A673 (cell line): Measurements from ENCODE around the gene TBC1D25. TPM values are rescaled to one million over a fixed set of nuclear protein-coding genes. Genes with fewer than 3 reads are reported as not detected.

Source experiments
- BruUV-seq: library from RNA; stranded (reverse); fragments of 400-500 nt; replicated peaks from 2 replicates; lab custom pipeline; 2021; lab: Mats Ljungman, UMichigan
- CTCF ChIA-PET: fragments of 300-600 bp; sonication (Branson Sonifier 250); formaldehyde crosslinking; loops from one replicate; lab custom pipeline; 2022; ENCODE audit warnings: antibody characterized with exemption; lab: Charles Lee
- POLR2A ChIA-PET: fragments of 300-600 bp; sonication (Branson Sonifier 250); formaldehyde crosslinking; loops from one replicate; lab custom pipeline; 2022; ENCODE audit warnings: antibody characterized with exemption; ENCODE audit not compliant: low non-redundant PET; lab: Charles Lee
- DNase-seq: peaks from one replicate; pipeline ENCODE4 v3.0.0-alpha.2; 2015; ENCODE audit warnings: low spot score
- H3K27ac ChIP-seq: fragments of 200-600 bp; sonication (generic); 2 replicates; pipeline ENCODE4 v1.5.1; 2016; ENCODE audit warnings: mixed run types, low read depth, mild to moderate bottlenecking, mixed read lengths, antibody characterized with exemption, low read length; ENCODE audit not compliant: poor library complexity, severe bottlenecking
- H3K27me3 ChIP-seq: fragments of 200-600 bp; sonication (generic); replicated peaks from 2 replicates; pipeline ENCODE4 v1.6.1; 2017; ENCODE audit warnings: mixed run types, low read depth, mild to moderate bottlenecking, mixed read lengths, antibody characterized with exemption, low read length; ENCODE audit not compliant: insufficient read depth, poor library complexity
- H3K36me3 ChIP-seq: fragments of 200-600 bp; sonication (generic); 2 replicates; pipeline ENCODE4 v1.6.1; 2016; ENCODE audit warnings: mixed run types, mild to moderate bottlenecking, mixed read lengths, antibody characterized with exemption, low read length; ENCODE audit not compliant: insufficient read depth, poor library complexity, severe bottlenecking
- H3K4me1 ChIP-seq: fragments of 200-600 bp; sonication (generic); 2 replicates; pipeline ENCODE4 v1.6.1; 2017; ENCODE audit warnings: mixed run types, mild to moderate bottlenecking, mixed read lengths, antibody characterized with exemption, low read length; ENCODE audit not compliant: insufficient read depth, poor library complexity, severe bottlenecking
- H3K4me3 ChIP-seq: fragments of 200-600 bp; sonication (generic); 2 replicates; pipeline ENCODE4 v1.5.1; 2016; ENCODE audit warnings: low read depth, mixed run types, mild to moderate bottlenecking, mixed read lengths, low read length; ENCODE audit not compliant: poor library complexity, severe bottlenecking
- H3K9me3 ChIP-seq: fragments of 200-600 bp; sonication (generic); 2 replicates; pipeline ENCODE4 v1.6.1; 2016; ENCODE audit warnings: mixed run types, low read depth, mild to moderate bottlenecking, mixed read lengths, antibody characterized with exemption, low read length; ENCODE audit not compliant: poor library complexity, severe bottlenecking
- CTCF ChIP-seq: fragments of 300-800, 200-600 bp; sonication (generic); conservative IDR thresholded peaks from 2 replicates; pipeline ENCODE4 v1.5.1; 2017; ENCODE audit warnings: low read depth, mild to moderate bottlenecking, antibody characterized with exemption, low read length, moderate library complexity, mixed read lengths
- EZH2 ChIP-seq: fragments of 200-600 bp; sonication (generic); IDR thresholded peaks from 2 replicates; pipeline ENCODE4 v1.6.1; 2017; ENCODE audit warnings: borderline replicate concordance, low read depth, mild to moderate bottlenecking, mixed read lengths, antibody characterized with exemption, low read length; ENCODE audit not compliant: poor library complexity, severe bottlenecking
- intact Hi-C: fragments of 100-400 bp; cut with micrococcal nuclease; formaldehyde crosslinking; loops from one replicate; pipeline ENCODE4 v1.10.0; 2022; ENCODE audit not compliant: unreplicated experiment
- total RNA-seq: library from RNA; stranded (reverse); gene quantifications from 2 replicates; pipeline ENCODE4 v1.2.3, GENCODE V29; 2021

Gene TBC1D25
- total RNA-seq, 1 experiment from 2014 or later, result 10.8 TPM

DNA sequence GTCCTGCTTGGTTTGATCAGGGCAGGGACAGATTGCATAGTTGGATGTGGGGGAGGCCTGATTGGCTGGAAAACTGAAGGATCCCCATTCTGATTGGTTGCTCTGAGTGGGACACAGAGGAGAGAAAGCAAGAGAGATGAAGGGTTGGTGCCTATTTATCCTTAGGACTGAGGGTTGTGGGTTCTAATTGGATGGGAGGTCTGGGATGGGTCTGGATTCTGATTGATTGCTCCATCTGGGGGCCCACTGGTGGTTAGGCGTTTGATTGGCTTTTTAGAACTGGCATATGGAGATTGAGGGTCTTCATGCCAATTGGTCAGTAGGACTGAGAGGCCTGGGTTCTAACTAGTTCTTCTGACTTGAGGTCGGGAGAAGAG, 18.6 kb upstream of the TBC1D25 start:
- no peaks in the 10 kb centered on the region for H3K27me3 ChIP-seq
- ChIA-PET CTCF (no interaction called here), POLR2A (no interaction called here)
- H3K4me3 ChIP-seq, result peak overlapping the region; percentile 60
- peaks cover 14% of the 10 kb centered on the region for H3K36me3 ChIP-seq
- intact Hi-C loops, result no loop called here
- BruUV-seq, result no TSS peak
- H3K4me1 ChIP-seq, result no peaks in the 10 kb centered on the region
- H3K27ac ChIP-seq, result peak overlapping the region; percentile 52
- DNase-seq, result peak; percentile 14
- no peak for TF ChIP-seq EZH2
- TF ChIP-seq CTCF, result no peak
- H3K9me3 ChIP-seq, result no peaks in the 10 kb centered on the region

DNA sequence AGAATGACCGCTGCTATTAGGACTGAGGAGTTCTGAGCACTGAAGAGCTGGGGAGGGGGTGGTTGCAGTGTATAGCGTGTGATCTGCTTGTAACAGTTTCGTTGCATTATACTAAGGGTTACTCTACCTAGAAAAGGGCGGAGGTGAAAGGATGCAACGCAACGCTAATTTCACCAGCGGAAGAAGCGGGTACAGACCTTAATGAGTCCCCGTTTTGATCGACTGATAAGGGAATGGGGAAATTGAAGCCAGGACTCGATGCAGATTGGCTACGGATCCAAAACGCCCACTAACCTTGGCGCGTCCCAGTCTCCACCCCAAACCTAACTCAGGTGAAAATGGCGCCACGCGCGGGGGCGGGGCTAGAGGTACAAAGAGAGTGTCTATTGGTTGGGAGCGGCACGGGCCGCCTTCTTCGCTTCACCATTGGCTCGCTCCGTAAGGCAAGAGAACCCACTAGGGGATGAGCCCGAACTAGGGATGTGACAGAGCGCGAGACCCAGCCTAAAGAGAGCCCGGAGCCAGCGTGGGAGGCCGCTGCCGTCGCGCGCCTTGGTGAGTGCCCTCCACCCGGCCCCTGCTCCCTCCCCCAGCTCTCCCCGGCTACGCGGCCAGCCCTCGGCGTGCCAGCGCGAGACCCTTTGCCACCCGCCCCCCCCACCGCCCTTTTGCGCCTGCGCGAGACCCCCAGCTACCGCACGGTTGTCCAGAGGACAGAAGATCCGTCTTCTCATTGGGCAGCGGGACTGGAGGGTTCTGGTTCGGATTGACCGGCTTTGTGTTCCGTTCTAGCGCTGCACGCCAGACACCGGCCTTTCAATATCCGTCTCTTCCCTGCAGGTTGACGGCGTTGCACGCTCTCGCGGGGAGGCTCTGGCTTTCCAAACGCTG, 17.9 kb upstream of the TBC1D25 start, which contains the start of gene EBP:
Gene EBP, plus strand, starts transcription at position 456 of the 891 bp plus-strand sequence. CDS start 1,964 bp downstream, outside the sequence.
- intact Hi-C loops, result no loop called here
- ChIA-PET CTCF (no interaction called here), POLR2A (interaction anchor here (0.6 kb wide), 1 partner anchor 470 kb away, joined by 11 read pairs; no protein-coding TSS in a partner anchor)
- DNase-seq, result peak; percentile 94
- Histone ChIP-seq H3K36me3 (peaks cover 20% of the 10 kb centered on the region), H3K4me1 (no peaks in the 10 kb centered on the region), H3K4me3 (peak within 1 kb of the TSS; percentile 60), H3K9me3 (no peaks in the 10 kb centered on the region), H3K27ac (peak within 1 kb of the TSS; percentile 80), H3K27me3 (no peaks in the 10 kb centered on the region)
- TF ChIP-seq CTCF, result no peak
- TF ChIP-seq EZH2, result no peak
- BruUV-seq, result no TSS peak

GRCh38 chrX:48522291-48522690, 17.2 kb upstream of the TBC1D25 start:
- TSS peak; percentile 64 for BruUV-seq
- Histone ChIP-seq H3K36me3 (peaks cover 27% of the 10 kb centered on the region), H3K4me1 (no peaks in the 10 kb centered on the region), H3K4me3 (peak overlapping the region; percentile 60), H3K27ac (peak overlapping the region; percentile 80), H3K27me3 (no peaks in the 10 kb centered on the region), H3K9me3 (no peaks in the 10 kb centered on the region)
- TF ChIP-seq EZH2 (no peak), CTCF (no peak)
- no peak for DNase-seq
- ChIA-PET POLR2A (interaction anchor here (0.6 kb wide), 1 partner anchor 469 kb away, joined by 11 read pairs; no protein-coding TSS in a partner anchor), CTCF (no interaction called here)
- intact Hi-C loops, result no loop called here
